Endodermal cell (in vitro differentiated cells): Measurements from ENCODE around the gene JAZF1. TPM values are rescaled to one million over a fixed set of nuclear protein-coding genes. Genes with fewer than 3 reads are reported as not detected.

ENCODE experiments used
- DNase-seq: peaks from one replicate; pipeline ENCODE4 v3.0.0-alpha.2; 2017
- H3K27ac ChIP-seq: 2 replicates; pipeline ENCODE4 v1.5.1; 2013; ENCODE audit warnings: mild to moderate bottlenecking, low read depth, low read length, moderate library complexity
- H3K27me3 ChIP-seq: 2 replicates; pipeline ENCODE4 v1.6.1; 2013; ENCODE audit warnings: mild to moderate bottlenecking, low read length, moderate library complexity; ENCODE audit not compliant: insufficient read depth, control insufficient read depth, poor library complexity, severe bottlenecking
- H3K36me3 ChIP-seq: 2 replicates; pipeline ENCODE4 v1.7.0; 2013; ENCODE audit warnings: mild to moderate bottlenecking, low read length, moderate library complexity; ENCODE audit not compliant: control insufficient read depth, insufficient read depth
- H3K4me1 ChIP-seq: one replicate; pipeline ENCODE4 v1.7.0; 2013; ENCODE audit warnings: low read length; ENCODE audit not compliant: control insufficient read depth, insufficient read depth
- H3K4me3 ChIP-seq: 2 replicates; pipeline ENCODE4 v1.5.1; 2013; ENCODE audit warnings: mild to moderate bottlenecking, low read length, moderate library complexity
- H3K9ac ChIP-seq: 2 replicates; pipeline ENCODE4 v1.6.1; 2013; ENCODE audit warnings: mild to moderate bottlenecking, low read length, moderate library complexity; ENCODE audit not compliant: poor library complexity, severe bottlenecking; ENCODE audit errors: extremely low read depth
- H3K9me3 ChIP-seq: 2 replicates; pipeline ENCODE4 v1.6.1; 2013; ENCODE audit warnings: mild to moderate bottlenecking, low read length, moderate library complexity; ENCODE audit not compliant: control insufficient read depth
- H3K27ac Mint-ChIP-seq: 2 replicates; pipeline ENCODE4 v1.8.0; 2020; ENCODE audit warnings: mixed read lengths
- H3K27me3 Mint-ChIP-seq: 2 replicates; pipeline ENCODE4 v1.8.0; 2021; ENCODE audit warnings: mild to moderate bottlenecking, mixed read lengths; ENCODE audit not compliant: insufficient read depth
- H3K36me3 Mint-ChIP-seq: 2 replicates; pipeline ENCODE4 v1.8.0; 2020; ENCODE audit warnings: low read depth, mixed read lengths
- H3K4me1 Mint-ChIP-seq: 2 replicates; pipeline ENCODE4 v1.8.0; 2020; ENCODE audit warnings: mixed read lengths
- H3K4me3 Mint-ChIP-seq: 2 replicates; pipeline ENCODE4 v1.8.0; 2020; ENCODE audit warnings: mild to moderate bottlenecking, moderate library complexity, mixed read lengths
- H3K9me3 Mint-ChIP-seq: 2 replicates; pipeline ENCODE4 v1.8.0; 2020; ENCODE audit warnings: mild to moderate bottlenecking, mixed read lengths
- WGBS, 2 experiments: methylation state at CpG; one replicate each; pipeline versions ENCODE4 v1.1.5 to v1.1.7; 2013; ENCODE audit warnings: missing lambda C conversion rate in 2 of 2, mixed read lengths in 1 of 2; ENCODE audit not compliant: insufficient coverage in 1 of 2, insufficient read length in 1 of 2; 5-methylcytosine and 5-hydroxymethylcytosine counted together
- total RNA-seq, 2 donors: library from RNA; stranded (reverse); fragmentation: NEBNext Ultra II Directional in 1 of 2; extraction: Animal tissue kit (Norgen Biotek cat#: 25700) in 1 of 2; gene quantifications; 2 replicates in 1 of 2; 3 replicates in 1 of 2; pipeline ENCODE4 v1.2.1, GENCODE V29; 2021
- TF ChIP-seq, protein P1 (sequence below): fragments of 200-600 bp; sonication (generic); conservative IDR thresholded peaks from 2 replicates; pipeline ENCODE4 v1.5.0; 2021; ENCODE audit warnings: antibody characterized with exemption, mild to moderate bottlenecking

Gene JAZF1
- total RNA-seq, 2 donors from 2014 or later: 18.3 to 33.6 TPM

GRCh38 chr7:28226003-28226402 is 45.4 kb upstream of the JAZF1 start:
- Mint-ChIP-seq H3K9me3 (no peaks in the 10 kb centered on the region), H3K27me3 (no peaks in the 10 kb centered on the region), H3K4me1 (peaks cover 32% of the 10 kb centered on the region), H3K27ac (no peak overlapping the region), H3K36me3 (no peaks in the 10 kb centered on the region), H3K4me3 (no peak overlapping the region)
- 92% methylated on average over 1 of the region's 1 CpG; no CpG with 5 or more reads in 1 of the 2 experiments for WGBS, 2 experiments
- Histone ChIP-seq H3K4me1 (peaks cover 5% of the 10 kb centered on the region), H3K4me3 (no peak overlapping the region), H3K27ac (no peak overlapping the region), H3K9ac (no peak overlapping the region), H3K36me3 (no peaks in the 10 kb centered on the region), H3K27me3 (peaks cover 8% of the 10 kb centered on the region), H3K9me3 (no peaks in the 10 kb centered on the region)
- DNase-seq: no peak
- TF ChIP-seq, protein P1, sequence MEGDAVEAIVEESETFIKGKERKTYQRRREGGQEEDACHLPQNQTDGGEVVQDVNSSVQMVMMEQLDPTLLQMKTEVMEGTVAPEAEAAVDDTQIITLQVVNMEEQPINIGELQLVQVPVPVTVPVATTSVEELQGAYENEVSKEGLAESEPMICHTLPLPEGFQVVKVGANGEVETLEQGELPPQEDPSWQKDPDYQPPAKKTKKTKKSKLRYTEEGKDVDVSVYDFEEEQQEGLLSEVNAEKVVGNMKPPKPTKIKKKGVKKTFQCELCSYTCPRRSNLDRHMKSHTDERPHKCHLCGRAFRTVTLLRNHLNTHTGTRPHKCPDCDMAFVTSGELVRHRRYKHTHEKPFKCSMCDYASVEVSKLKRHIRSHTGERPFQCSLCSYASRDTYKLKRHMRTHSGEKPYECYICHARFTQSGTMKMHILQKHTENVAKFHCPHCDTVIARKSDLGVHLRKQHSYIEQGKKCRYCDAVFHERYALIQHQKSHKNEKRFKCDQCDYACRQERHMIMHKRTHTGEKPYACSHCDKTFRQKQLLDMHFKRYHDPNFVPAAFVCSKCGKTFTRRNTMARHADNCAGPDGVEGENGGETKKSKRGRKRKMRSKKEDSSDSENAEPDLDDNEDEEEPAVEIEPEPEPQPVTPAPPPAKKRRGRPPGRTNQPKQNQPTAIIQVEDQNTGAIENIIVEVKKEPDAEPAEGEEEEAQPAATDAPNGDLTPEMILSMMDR: no peak

DNA sequence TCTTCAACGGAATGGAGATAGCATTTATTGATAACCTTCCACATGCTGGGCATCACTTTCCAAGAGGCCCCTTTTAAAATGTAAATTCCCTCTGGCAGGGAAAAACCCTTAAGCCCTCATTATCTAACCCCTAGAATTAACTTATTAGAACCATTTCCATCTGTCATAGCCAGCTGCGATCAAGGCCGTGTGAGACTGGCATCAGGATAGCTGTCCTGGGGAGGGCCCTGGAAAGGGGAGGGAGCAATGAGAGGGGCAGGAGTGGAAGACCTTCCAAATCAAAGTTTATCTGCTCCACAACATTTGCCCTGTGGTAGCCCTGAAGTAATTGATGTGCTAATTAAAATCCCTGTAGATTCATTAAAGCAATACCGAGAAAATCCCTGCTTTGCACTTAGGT is 45.0 kb upstream of the JAZF1 start:
- Histone ChIP-seq H3K27me3 (peaks cover 8% of the 10 kb centered on the region), H3K4me3 (no peak overlapping the region), H3K36me3 (no peaks in the 10 kb centered on the region), H3K27ac (no peak overlapping the region), H3K9me3 (no peaks in the 10 kb centered on the region), H3K4me1 (peaks cover 5% of the 10 kb centered on the region), H3K9ac (no peak overlapping the region)
- Mint-ChIP-seq H3K36me3 (no peaks in the 10 kb centered on the region), H3K4me3 (no peak overlapping the region), H3K9me3 (no peaks in the 10 kb centered on the region), H3K27me3 (no peaks in the 10 kb centered on the region), H3K27ac (no peak overlapping the region), H3K4me1 (peaks cover 32% of the 10 kb centered on the region)
- TF ChIP-seq, protein P1: no peak
- no peak for DNase-seq
- 43 to 73% methylated on average over 1 to 4 of the region's 4 CpGs for WGBS, 2 experiments

DNA sequence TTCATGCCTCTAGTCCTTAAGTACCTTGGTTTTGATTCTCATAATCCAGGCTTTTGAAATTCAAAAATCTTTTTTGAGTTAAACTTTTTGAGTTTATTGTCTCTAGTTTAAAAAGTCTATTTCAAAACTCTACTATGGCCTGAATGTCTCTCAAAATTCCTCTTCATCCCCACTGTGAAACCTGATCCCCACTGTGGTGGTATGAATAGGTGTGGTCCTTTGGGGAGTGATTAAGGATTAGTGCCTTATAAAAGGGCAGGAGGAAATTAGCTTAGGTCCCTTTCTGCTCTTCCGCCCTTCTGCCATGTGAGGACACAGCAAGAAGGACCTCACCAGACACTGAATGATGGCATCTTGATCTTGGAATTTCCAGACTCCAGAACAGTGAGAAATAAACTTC is 44.1 kb upstream of the JAZF1 start:
- DNase-seq: no peak
- H3K27me3 ChIP-seq: peaks cover 8% of the 10 kb centered on the region
- Mint-ChIP-seq H3K9me3 (no peaks in the 10 kb centered on the region), H3K27ac (no peak overlapping the region), H3K4me1 (peaks cover 26% of the 10 kb centered on the region), H3K4me3 (no peak overlapping the region), H3K36me3 (no peaks in the 10 kb centered on the region), H3K27me3 (no peaks in the 10 kb centered on the region)
- no peaks in the 10 kb centered on the region for H3K9me3 ChIP-seq
- H3K4me1 ChIP-seq: peaks cover 5% of the 10 kb centered on the region
- no peak overlapping the region for H3K9ac ChIP-seq
- no peak overlapping the region for H3K27ac ChIP-seq
- TF ChIP-seq, protein P1: no peak
- H3K36me3 ChIP-seq: no peaks in the 10 kb centered on the region
- no peak overlapping the region for H3K4me3 ChIP-seq
- WGBS, 2 experiments: 92 to 100% methylated on average over 1 of the region's 1 CpG
